GM19239 (cell line): ENCODE results near the gene MCC.

ENCODE experiments used
- DNase-seq: peaks from one replicate; pipeline ENCODE4 v3.0.0; 2011; ENCODE audit warnings: low spot score; ENCODE audit not compliant: insufficient read length
- FAIRE-seq: peaks from 2 replicates; lab custom pipeline; 2011; peaks lifted over from hg19 to GRCh38; lab: Jason Lieb, UNC

MCC gene

DNA sequence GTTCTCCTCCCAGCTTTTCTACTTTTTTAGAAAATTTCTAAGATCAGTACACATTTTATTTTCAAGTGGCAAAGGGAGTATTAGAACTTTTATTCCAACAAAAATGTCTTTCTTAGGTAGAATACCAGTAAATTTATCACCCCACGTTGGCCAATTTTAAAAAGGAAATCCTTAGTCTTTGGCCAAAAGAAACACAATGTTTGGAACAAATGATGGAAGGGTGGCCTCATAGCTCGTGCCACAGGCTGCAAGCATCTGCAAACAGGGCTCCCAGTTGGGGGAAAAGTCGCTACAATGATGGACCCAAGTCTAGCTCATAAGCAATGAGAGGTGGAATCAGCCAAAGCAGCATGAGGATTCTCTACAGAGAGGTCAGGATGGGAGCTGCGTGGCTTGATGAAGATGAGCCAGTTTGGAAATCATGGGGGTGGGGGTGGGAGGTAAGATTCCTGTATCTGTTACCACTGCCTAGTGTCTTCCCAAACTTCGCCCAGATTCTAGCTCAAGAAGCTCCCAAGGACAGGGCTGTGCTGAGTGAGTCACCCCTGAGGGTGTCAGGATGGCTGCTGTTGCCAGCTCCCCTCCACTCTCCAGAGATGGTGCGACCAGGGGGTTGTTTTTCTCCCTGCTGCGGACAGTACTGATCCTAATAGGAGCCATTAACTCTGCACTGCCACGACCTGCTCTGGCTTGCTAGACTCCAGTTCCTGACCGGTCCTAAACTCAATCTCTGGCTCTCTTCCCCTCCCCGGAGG is 436.0 kb downstream of the MCC start:
- DNase-seq = no peak
- FAIRE-seq = no peak

- DNase-seq = no peak
- no peak for FAIRE-seq
Observed at GRCh38 chr5:113050721-113051382, 437.4 kb downstream of the MCC start.

- no peak for DNase-seq
- FAIRE-seq = no peak
Observed at GRCh38 chr5:113048931-113049330, 439.3 kb downstream of the MCC start.

GRCh38 chr5:113047733-113048652 is 440.3 kb downstream of the MCC start:
- FAIRE-seq = peak; percentile 76
- DNase-seq = peak; percentile 23

GRCh38 chr5:113047234-113047633 is 441.0 kb downstream of the MCC start:
- no peak for DNase-seq
- no peak for FAIRE-seq

DNA sequence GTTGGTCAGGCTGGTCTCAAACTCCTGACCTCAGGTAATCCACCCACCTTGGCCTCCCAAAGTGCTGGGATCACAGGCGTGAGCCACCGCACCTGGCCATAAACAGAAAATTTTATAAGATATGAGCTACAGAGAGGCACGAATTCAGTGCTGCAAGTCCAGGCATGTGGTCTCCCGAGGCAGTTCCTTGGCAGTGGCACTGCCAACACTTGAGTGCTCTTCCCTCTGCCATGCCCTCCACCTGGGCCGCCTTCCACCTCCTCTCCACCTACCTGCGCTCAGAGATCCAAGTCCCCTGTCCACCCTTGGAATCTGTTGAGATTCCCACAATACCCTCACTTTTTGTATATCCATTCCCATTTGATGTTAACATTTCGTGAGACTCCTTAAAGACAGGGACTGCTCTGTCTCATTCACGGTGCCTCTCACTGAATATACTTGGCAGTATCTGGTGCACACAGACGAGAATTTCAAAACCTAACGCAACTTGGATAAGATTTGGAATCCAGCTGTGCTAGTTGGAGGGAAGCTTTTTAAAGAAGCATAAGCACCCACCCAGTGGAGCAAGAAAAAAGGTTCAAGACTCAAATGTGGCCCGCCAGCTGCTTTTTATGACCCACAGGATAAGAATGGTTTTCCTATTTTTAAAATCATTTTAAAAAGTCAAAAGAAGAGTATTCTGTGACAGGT is 443.3 kb downstream of the MCC start:
- FAIRE-seq = no peak
- no peak for DNase-seq

DNA sequence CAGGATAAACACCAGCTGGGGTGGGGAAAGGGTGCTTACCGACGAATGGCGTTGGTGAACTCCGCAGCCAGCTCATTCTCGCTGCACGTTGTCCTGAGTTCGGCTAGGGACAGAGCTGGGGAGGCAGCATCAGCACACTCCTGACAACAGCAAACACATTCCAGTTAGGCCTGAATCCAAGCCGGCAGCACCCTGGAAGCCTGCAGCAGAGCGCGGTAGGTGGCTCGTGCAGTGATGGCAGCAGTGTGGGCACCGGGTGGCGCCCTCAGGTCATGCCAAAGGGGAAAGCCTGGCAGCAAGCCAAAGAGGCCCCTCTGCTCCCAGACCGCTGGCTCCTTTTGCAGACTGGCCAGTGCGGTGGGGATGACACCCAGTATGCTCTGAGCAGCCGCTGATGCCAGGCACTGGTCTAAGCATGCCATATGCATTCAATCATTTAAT is 444.7 kb downstream of the MCC start:
- no peak for DNase-seq
- no peak for FAIRE-seq

GRCh38 chr5:113042491-113043243 is 445.6 kb downstream of the MCC start:
- FAIRE-seq = no peak
- no peak for DNase-seq

- FAIRE-seq = no peak
- DNase-seq = no peak
Observed at GRCh38 chr5:113040672-113041260, 447.5 kb downstream of the MCC start.

GRCh38 chr5:113039934-113040285 is 448.3 kb downstream of the MCC start:
- DNase-seq (no peak), FAIRE-seq (no peak)

GRCh38 chr5:113039229-113039933 is 448.9 kb downstream of the MCC start:
- FAIRE-seq (no peak), DNase-seq (no peak)

GRCh38 chr5:113038714-113039113 is 449.5 kb downstream of the MCC start:
- FAIRE-seq (no peak), DNase-seq (no peak)

DNA sequence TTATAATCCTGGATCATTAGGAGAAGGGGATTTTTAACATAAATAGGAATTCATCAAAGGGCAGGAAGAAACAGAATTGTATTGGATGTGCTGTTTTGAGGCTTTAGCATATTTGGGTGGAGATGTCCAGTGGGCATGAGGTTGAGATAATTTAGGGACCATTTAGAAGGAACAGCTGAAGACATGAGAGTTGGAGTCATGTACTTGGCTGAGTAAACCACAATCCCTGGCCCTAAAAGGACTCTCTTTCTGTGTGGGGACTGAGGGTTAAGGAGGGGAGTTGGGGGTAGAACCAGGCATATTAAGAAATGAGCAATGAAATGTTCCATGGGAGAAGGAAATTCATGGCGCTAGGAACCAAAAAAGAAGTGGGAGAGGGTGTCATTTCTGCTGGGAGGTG is 450.1 kb downstream of the MCC start:
- FAIRE-seq (no peak), DNase-seq (no peak)

- FAIRE-seq = no peak
- no peak for DNase-seq
Observed at GRCh38 chr5:113036826-113037225, 451.4 kb downstream of the MCC start.

GRCh38 chr5:113036321-113036720 is 451.9 kb downstream of the MCC start:
- FAIRE-seq = no peak
- DNase-seq = no peak

DNA sequence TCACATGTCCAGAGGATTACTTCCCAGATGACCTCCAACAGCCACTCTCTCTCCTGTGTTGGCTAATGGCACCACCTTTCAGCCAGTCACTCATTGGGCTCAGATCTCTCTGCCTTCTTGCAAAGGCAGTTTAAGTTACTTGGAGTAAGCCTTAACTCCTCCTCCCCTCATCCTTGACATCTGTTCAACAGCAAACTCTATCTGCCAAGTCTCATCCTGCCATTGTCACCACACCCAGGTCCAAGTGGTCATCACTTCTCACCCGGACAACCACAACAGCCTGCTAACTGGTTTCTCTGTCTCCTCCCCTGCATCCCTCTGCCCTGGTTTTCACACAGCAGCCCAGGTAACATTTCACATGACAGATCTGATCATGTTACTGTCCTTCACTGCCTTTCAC is 453.2 kb downstream of the MCC start:
- FAIRE-seq (no peak), DNase-seq (no peak)

- FAIRE-seq = no peak
- no peak for DNase-seq
Observed at GRCh38 chr5:113034182-113034773, 454.0 kb downstream of the MCC start.

DNA sequence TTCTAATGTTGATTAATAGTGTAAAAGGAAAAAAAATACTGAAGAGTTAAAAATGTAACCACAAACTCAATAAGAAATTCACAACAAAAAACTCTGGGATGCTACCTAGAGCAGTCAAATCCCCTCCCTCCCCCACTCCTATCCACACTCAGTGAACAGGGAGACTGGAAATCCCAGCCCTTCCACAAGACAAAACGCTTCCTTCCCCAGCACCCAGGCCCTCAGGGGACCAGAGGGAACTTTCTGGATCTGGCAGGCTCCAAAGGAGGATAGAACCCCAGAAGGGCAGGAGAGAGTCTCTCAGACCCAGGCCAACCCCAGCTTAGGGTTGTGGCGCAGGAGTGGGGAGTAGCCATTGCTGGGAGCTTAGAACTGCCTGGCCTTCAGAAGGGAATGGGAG is 456.7 kb downstream of the MCC start:
- FAIRE-seq = no peak
- no peak for DNase-seq
